SJSA1 (cell line): ENCODE data around the gene MDFIC. TPM values are rescaled to one million over a fixed set of nuclear protein-coding genes. Genes with fewer than 3 reads are reported as not detected.
A peak's percentile ranks its signal among the peaks of the same experiment; 100 is the strongest.

Experiments used
- DNase-seq, 2 experiments: peaks; one replicate each; pipeline ENCODE4 v3.0.0-alpha.2; 2015 to 2020; ENCODE audit warnings: low spot score in 2 of 2, low read depth in 1 of 2
- H3K27ac ChIP-seq: fragments of 250-450 bp; sonication (Bioruptor Pico); 2 replicates; pipeline ENCODE4 v1.5.1; 2020; ENCODE audit warnings: mild to moderate bottlenecking, moderate library complexity
- H3K27me3 ChIP-seq: fragments of 250-450 bp; sonication (Bioruptor Pico); replicated peaks from 2 replicates; pipeline ENCODE4 v1.5.1; 2020; ENCODE audit warnings: mild to moderate bottlenecking, moderate library complexity
- H3K36me3 ChIP-seq: fragments of 250-450 bp; sonication (Bioruptor Pico); 2 replicates; pipeline ENCODE4 v1.5.1; 2020; ENCODE audit warnings: mild to moderate bottlenecking
- H3K4me1 ChIP-seq: fragments of 250-450 bp; sonication (Bioruptor Pico); replicated peaks from 2 replicates; pipeline ENCODE4 v1.6.1; 2021; ENCODE audit warnings: mild to moderate bottlenecking
- H3K4me3 ChIP-seq: fragments of 250-450 bp; sonication (Bioruptor Pico); 2 replicates; pipeline ENCODE4 v1.5.1; 2020; ENCODE audit warnings: mild to moderate bottlenecking
- H3K9me3 ChIP-seq: fragments of 250-450 bp; sonication (Bioruptor Pico); replicated peaks from 2 replicates; pipeline ENCODE4 v1.5.1; 2020; ENCODE audit warnings: mild to moderate bottlenecking
- total RNA-seq: library from RNA; depleted of rRNA; stranded (reverse); fragments of >200 nt; shearing (Covaris generic); gene quantifications from 2 replicates; pipeline ENCODE4 v1.2.3, GENCODE V29; 2014

The MDFIC gene
- total RNA-seq, 1 experiment from 2014 or later: 65.0 TPM

DNA sequence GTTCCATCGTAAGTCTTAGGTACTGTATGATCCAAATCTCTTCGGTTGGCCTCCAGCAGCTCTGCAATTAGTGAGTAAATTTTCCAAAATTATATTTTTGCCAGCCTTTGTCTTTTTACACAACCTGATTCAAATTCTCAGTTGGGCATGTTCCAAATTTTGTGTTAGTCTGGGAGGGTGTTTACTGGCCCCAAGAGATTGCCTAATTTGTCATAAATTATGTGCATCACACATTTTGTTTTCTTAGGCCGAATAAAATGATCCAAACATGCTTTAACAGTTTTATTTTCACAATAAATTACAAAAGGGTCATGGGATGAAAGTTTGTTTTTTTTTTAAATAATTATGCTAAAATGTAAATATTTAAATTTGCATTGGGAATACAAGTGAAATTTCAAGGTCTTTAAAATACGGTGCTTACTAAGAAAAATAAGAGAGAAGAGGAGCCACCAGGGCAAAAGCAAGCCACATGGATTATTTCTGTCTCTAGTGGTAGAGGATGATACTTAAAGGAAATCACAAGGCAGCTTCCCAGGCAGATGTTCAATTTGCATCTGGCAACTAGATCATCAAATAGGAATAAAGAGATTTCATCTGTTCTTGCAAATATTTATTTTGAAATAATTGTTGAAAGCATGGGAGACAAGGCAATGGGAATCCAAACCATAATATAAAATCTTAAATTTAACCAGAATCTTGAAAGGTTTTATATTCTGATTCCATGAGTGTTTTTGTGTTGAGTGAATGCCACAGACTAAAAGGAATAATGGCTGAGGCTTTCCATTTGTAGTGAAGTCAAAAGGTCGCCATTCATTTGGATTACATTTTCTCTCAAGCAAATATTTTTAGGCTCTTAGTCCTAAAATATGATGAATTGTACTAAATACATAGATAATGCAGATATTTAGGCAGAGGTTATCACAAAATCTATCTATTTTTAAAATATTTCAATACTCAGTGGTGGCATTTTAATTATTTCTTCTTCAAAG is 111.1 kb downstream of the MDFIC start:
- Histone ChIP-seq H3K4me3 (no peak overlapping the region), H3K36me3 (no peaks in the 10 kb centered on the region), H3K27ac (no peak overlapping the region), H3K4me1 (no peaks in the 10 kb centered on the region), H3K9me3 (no peaks in the 10 kb centered on the region), H3K27me3 (no peaks in the 10 kb centered on the region)
- DNase-seq: no peak

DNA sequence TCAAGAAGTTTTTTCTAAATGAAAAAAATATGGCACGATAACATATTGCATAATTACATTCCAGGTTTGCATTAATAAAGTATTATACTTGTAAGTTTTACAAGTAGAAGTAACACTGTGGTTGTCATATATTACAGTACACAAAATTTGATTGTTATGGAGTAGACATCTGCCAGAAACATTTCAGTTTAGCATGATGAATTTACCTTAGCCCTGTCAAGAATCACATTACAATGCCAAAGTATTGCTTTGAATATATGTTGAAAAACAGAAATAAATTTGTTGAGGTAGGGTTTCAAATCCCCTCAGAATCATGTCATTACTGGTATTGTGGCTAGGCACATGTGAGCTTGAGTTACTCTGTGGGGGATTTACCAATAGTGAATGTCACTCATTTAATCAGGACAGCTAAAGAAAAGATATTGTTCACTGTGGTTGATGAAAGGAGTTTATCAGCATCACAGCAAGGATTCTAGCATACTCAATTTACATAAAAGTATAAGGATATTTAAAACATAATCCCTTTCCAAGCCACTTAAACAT is 112.1 kb downstream of the MDFIC start:
- DNase-seq: no peak
- Histone ChIP-seq H3K27me3 (no peaks in the 10 kb centered on the region), H3K27ac (no peak overlapping the region), H3K36me3 (no peaks in the 10 kb centered on the region), H3K9me3 (no peaks in the 10 kb centered on the region), H3K4me1 (no peaks in the 10 kb centered on the region), H3K4me3 (no peak overlapping the region)

DNA sequence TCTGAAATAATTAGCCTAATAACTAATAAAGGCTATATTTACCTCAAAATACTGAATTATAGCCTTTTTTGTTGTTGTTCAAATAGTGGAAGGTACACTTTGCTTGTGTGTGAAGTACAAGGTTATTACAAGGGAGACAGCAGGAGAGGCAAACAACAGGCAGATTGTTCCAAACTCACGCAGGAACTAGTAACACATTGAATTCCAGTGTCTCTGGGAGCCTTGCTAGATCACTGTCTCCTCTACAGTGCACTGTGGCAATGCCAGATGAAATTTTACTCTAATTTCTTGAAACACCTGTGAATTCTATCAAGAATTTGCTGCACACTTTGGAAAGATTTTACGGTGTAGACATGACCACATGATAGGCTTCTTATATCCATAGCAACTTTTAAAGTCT is 112.6 kb downstream of the MDFIC start:
- no peak for DNase-seq
- H3K27me3 ChIP-seq: no peaks in the 10 kb centered on the region
- no peak overlapping the region for H3K27ac ChIP-seq
- no peaks in the 10 kb centered on the region for H3K9me3 ChIP-seq
- no peaks in the 10 kb centered on the region for H3K36me3 ChIP-seq
- no peak overlapping the region for H3K4me3 ChIP-seq
- H3K4me1 ChIP-seq: no peaks in the 10 kb centered on the region

DNA sequence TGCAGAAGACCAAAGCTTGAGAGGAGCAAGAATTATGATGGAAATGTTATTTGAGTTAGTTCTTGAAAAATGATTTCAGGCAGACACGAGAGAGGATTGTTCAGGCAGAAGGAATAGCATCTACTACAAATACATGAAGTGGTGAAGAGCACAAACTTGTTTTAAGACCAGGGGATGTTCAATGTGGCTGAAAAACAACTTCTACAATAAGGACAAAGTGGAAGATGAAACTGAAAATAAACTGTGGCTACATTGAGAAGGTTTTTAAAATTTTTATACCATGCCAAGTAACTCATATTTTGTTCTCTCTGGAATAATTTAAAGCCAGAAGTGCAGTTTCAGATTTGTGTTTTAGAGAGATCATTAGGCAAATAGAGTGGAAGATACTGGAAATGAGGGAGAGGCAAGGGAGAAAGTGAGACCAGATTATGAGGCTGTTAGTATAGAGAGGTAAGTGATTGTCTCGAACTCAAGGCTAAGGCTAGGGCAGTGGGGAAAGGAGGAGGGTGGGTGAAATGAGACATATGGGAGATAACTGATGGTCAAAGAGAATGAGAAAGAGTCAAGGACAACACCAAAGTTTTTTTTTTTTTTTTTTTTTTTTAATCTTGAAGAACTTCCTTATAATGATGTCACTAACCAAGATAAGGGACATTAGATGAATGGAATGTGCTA is 115.4 kb downstream of the MDFIC start:
- Histone ChIP-seq H3K4me1 (no peaks in the 10 kb centered on the region), H3K27me3 (no peaks in the 10 kb centered on the region), H3K9me3 (no peaks in the 10 kb centered on the region), H3K27ac (no peak overlapping the region), H3K36me3 (no peaks in the 10 kb centered on the region), H3K4me3 (no peak overlapping the region)
- DNase-seq: no peak

DNA sequence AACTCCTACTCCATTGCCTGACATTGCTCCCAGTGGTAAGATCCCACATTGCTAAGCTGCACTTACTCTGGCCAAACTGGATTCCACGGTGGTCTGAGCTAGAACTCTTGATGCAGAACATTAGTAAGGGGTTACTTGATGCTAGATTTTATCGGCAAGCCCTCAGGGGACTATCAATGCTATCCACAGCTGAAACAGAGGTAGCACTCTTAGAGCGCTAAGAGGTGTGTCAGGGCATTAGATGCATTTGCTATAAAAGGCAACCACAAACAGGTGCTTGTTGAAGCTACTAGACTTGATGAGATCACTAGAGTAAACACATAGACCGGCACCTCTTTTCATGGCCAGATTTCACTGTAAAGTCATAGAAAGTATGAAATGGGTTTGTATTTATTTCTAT is 116.3 kb downstream of the MDFIC start:
- H3K4me1 ChIP-seq: no peaks in the 10 kb centered on the region

DNA sequence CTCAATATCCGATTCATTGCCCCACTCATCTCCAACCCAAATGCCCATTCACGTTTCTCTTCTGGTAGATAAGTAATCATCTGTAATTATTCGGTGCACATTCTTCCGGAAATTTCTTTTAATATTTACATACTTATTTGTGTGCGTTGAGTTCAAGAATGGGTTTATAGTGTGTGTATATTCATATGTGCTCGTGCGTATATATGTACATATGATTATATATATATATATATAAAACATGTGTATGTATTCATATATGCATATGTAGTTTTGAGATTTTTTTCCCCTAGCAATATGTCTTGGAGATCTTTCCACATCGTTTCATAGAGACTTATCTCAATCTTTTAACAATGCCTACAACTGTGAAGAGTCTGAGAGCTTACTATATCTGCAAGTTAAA is 118.2 kb downstream of the MDFIC start:
- Histone ChIP-seq H3K27ac (no peak overlapping the region), H3K27me3 (no peaks in the 10 kb centered on the region), H3K9me3 (no peaks in the 10 kb centered on the region), H3K4me3 (no peak overlapping the region), H3K36me3 (no peaks in the 10 kb centered on the region), H3K4me1 (no peaks in the 10 kb centered on the region)
- no peak for DNase-seq

More for the DNA sequence above, 116.3 kb downstream of the MDFIC start:
- H3K27me3 ChIP-seq: no peaks in the 10 kb centered on the region
- no peak overlapping the region for H3K4me3 ChIP-seq
- H3K36me3 ChIP-seq: no peaks in the 10 kb centered on the region
- H3K9me3 ChIP-seq: no peaks in the 10 kb centered on the region
- H3K27ac ChIP-seq: no peak overlapping the region
- DNase-seq: no peak

DNA sequence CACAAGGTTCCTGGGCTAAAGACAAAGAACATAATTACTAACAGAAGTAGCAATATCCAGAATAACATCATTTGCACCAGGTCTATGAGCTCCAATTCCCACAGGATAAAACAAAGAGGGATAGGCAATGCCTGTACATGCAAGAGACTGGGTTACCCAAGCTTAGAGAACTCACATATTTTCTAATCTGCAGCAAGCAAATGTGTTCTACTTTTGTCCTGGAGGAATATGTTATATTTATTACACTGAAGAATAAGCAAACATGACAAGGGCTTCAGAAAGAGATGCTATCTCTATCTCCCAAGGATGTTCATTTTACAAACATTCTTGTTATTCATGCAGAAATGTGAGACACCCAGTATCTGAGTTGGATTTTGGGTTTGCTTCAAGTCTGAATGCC is 118.6 kb downstream of the MDFIC start:
- Histone ChIP-seq H3K36me3 (no peaks in the 10 kb centered on the region), H3K4me1 (no peaks in the 10 kb centered on the region), H3K4me3 (no peak overlapping the region), H3K27me3 (no peaks in the 10 kb centered on the region), H3K9me3 (no peaks in the 10 kb centered on the region), H3K27ac (no peak overlapping the region)
- no peak for DNase-seq

DNA sequence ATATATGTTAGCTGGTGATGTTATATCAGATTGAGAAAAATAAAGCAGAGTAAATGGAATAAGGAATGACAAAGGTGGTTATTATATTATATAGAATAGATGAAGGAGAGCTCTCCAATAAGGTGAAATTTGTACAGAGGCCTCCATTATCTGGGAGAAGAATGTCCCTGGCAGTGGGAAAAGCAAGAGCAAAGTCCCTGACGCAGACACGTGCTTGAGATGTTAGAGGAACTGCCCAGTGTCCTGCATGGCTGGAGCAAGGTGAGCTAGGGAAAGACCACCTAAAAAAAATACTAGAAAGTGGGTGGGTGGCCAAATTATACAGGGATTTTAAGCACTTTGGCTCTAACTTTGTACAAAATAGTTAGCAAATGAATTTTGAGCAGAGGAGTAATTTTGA is 120.7 kb downstream of the MDFIC start:
- Histone ChIP-seq H3K36me3 (no peaks in the 10 kb centered on the region), H3K4me1 (peaks cover 11% of the 10 kb centered on the region), H3K27me3 (no peaks in the 10 kb centered on the region), H3K9me3 (no peaks in the 10 kb centered on the region), H3K27ac (no peak overlapping the region), H3K4me3 (no peak overlapping the region)
- no peak for DNase-seq

DNA sequence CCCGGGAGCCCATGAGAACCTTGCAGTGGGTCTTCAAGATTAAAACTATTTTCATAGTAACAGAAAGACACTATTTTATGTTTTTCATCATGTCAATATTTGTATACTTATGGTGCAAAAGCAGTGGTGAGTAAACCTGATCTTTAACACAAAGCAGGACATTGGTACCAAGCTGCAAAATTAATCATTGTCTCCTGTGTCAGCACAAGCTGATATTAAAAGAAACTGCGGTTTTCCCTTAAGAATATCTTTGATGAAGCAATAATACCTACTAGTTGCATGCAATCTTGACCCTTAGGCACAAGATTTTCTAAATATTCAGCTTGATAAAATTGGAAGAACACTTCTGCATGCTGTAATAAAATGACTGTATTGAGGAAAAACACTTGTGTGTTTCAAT is 121.7 kb downstream of the MDFIC start:
- DNase-seq: no peak
- no peaks in the 10 kb centered on the region for H3K36me3 ChIP-seq
- H3K27ac ChIP-seq: no peak overlapping the region
- H3K9me3 ChIP-seq: no peaks in the 10 kb centered on the region
- peaks cover 18% of the 10 kb centered on the region for H3K4me1 ChIP-seq
- H3K4me3 ChIP-seq: no peak overlapping the region
- no peaks in the 10 kb centered on the region for H3K27me3 ChIP-seq

DNA sequence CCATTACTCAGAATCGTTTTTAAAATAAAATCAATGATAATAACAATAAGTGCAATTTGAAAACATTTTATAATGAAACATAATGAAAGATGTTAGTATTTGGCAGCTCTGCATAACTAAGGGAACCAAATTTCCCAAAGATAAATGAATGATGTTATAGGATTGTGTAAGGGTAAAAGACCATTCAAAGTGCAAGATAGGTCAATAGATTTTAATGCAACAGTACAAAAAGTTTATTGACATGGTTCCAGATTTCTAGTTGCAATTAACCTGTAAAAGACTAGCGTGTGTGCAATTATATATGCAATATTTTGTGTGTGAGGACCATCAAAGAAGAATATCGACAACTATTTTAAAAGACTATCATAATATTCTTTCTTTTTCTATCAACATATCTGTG is 122.3 kb downstream of the MDFIC start:
- peaks cover 18% of the 10 kb centered on the region for H3K4me1 ChIP-seq
- H3K27me3 ChIP-seq: no peaks in the 10 kb centered on the region
- no peak for DNase-seq
- H3K27ac ChIP-seq: no peak overlapping the region
- no peaks in the 10 kb centered on the region for H3K9me3 ChIP-seq
- no peak overlapping the region for H3K4me3 ChIP-seq
- H3K36me3 ChIP-seq: no peaks in the 10 kb centered on the region

DNA sequence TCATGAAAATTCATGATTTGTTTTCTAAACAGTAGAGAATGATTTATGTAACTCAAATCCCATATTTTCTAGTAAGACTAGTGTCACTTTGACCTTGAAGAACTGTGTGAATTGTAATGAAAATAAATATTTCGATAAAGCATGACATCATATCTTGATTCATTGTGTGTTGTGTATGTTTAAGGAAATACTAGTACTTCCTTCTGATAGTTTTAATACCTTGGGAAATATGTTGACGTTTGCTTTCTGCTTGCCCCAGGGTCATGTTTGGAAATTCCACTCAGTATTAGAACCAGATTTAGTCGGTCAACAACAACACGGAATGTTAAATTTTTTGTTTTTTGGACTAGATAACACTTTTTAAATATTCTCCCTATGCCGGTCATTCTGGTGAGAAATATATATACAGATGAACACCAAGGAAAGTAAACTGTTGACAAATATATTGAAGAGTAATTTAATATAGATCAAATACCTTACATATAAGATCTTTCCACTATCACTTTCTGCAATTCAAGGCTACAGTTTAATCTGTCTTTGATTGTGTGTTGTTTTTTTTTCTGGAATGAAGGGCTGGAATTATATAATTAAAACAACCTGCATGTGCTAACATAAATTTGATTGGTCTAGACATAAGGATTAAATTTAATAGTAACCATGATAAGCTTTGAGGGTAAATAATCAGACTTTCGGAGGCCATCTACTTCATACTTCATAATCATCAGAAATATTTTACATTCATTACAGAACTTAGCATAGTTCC is 126.2 kb downstream of the MDFIC start:
- no peak overlapping the region; the same call in 1 of the 2 replicates for H3K27ac ChIP-seq
- H3K9me3 ChIP-seq: no peaks in the 10 kb centered on the region
- H3K27me3 ChIP-seq: no peaks in the 10 kb centered on the region
- no peaks in the 10 kb centered on the region for H3K36me3 ChIP-seq
- H3K4me1 ChIP-seq: peaks cover 18% of the 10 kb centered on the region
- no peak overlapping the region for H3K4me3 ChIP-seq
- peak in 1 of 2 experiments; percentile 22 for DNase-seq

DNA sequence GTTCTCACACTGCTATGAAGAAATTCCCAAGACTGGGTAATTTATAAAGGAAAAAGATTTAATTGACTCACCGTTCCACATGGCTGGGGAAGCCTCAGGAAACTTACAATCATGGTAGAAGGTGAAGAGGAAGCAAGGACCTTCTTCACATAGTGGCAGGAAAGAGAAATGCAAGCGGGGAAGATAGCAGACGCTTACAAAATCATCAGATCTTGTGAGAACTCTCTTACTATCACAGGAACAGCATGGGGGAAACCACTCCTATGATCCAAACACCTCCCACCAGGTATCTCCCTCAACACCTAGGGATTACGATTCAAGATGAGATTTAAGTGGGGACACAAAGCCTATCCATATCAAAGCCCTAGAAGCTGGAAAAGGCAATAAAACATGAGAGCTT is 130.8 kb downstream of the MDFIC start:
- no peaks in the 10 kb centered on the region for H3K9me3 ChIP-seq
- H3K27me3 ChIP-seq: no peaks in the 10 kb centered on the region

DNA sequence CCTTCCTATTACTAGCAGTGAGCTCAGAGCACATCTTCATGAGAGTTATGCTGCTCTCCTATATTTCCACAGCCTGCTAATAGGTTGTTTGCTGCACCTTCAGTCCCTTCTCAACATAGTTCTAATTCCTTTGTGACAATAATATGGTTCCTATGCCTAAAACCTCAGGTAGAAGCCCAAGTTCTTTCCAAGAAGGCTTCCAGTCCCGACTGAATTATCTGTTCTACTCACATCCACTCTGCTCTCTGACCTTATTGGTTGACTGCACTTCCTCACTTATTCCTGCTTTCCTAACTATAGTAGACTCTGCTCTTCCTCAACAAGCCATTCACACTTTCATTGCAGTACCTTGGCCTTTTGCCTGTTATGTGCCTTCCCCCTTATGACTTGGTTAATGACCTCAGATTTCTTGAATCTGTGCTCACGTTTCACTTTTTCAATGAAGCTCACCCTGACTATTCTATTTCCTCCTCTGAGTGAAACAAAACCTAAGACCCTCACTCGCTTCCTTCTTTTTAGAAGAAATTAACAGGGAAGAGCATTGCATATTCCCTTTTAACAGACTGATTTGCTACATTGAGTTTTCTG is 132.7 kb downstream of the MDFIC start:
- no peaks in the 10 kb centered on the region for H3K36me3 ChIP-seq
- no peaks in the 10 kb centered on the region for H3K27me3 ChIP-seq
- H3K4me1 ChIP-seq: no peaks in the 10 kb centered on the region
- no peaks in the 10 kb centered on the region for H3K9me3 ChIP-seq
- H3K27ac ChIP-seq: no peak overlapping the region
- no peak for DNase-seq
- no peak overlapping the region for H3K4me3 ChIP-seq

More for the DNA sequence above, 130.8 kb downstream of the MDFIC start:
- H3K4me1 ChIP-seq: peaks cover 6% of the 10 kb centered on the region
- no peak for DNase-seq
- H3K36me3 ChIP-seq: no peaks in the 10 kb centered on the region
- H3K27ac ChIP-seq: no peak overlapping the region
- no peak overlapping the region for H3K4me3 ChIP-seq
